B cell (primary cell): ENCODE data around the gene NFU1. TPM values are rescaled to one million over a fixed set of nuclear protein-coding genes. Genes with fewer than 3 reads are reported as not detected.

Source experiments
- ATAC-seq: fragments of 200-7000 bp; cut with Tn5 transposase; one replicate; pipeline ENCODE4 v1.10.0; 2021; ENCODE audit warnings: low read depth, mild to moderate bottlenecking, moderate number of reproducible peaks, moderate library complexity
- CTCF ChIA-PET: fragments of 350-600 bp; sonication (Branson Sonifier 250); formaldehyde crosslinking; loops from one replicate; lab custom pipeline; 2021; ENCODE audit warnings: antibody characterized with exemption, inconsistent platforms; lab: Charles Lee
- POLR2A ChIA-PET: fragments of 350-600 bp; sonication (Branson Sonifier 250); formaldehyde crosslinking; loops from one replicate; lab custom pipeline; 2021; ENCODE audit warnings: antibody characterized with exemption; lab: Charles Lee
- DNase-seq: peaks from one replicate; pipeline ENCODE4 v3.0.0; 2013
- H2AFZ ChIP-seq: 2 replicates; pipeline ENCODE4 v1.6.1; 2012; ENCODE audit warnings: mild to moderate bottlenecking, low read depth, low read length; ENCODE audit not compliant: insufficient read depth, poor library complexity, severe bottlenecking
- H3K27ac ChIP-seq, 2 donors: 1 replicate in 1 of 2; 2 replicates in 1 of 2; pipeline ENCODE4 v1.5.1; 2012 to 2013; ENCODE audit warnings: low read length in 2 of 2, mild to moderate bottlenecking in 2 of 2, moderate library complexity in 1 of 2
- H3K27me3 ChIP-seq, 4 experiments: fragments of 200-600 bp in 1 of 4; sonication (generic) in 1 of 4; replicated peaks in 1 of 4; 1 replicate in 2 of 4; 2 replicates in 2 of 4; pipeline versions ENCODE4 v1.6.1 to v1.7.0; 2013 to 2016; ENCODE audit warnings: low read length in 3 of 4, mild to moderate bottlenecking in 2 of 4, mixed read lengths in 1 of 4, moderate library complexity in 1 of 4; ENCODE audit not compliant: insufficient read depth in 4 of 4, control insufficient read depth in 3 of 4; ENCODE audit errors: control extremely low read depth in 1 of 4
- H3K36me3 ChIP-seq, 2 experiments: replicated peaks in 1 of 2; 1 replicate in 1 of 2; 2 replicates in 1 of 2; pipeline versions ENCODE4 v1.6.1 to v1.7.1; 2013; ENCODE audit warnings: low read length in 1 of 2; ENCODE audit not compliant: insufficient read depth in 2 of 2, control insufficient read depth in 1 of 2; ENCODE audit errors: control extremely low read depth in 1 of 2, extremely low read depth in 1 of 2
- H3K4me1 ChIP-seq, 2 donors: fragments of 200-600 bp in 1 of 2; sonication (generic) in 1 of 2; 1 replicate in 1 of 2; 2 replicates in 1 of 2; pipeline versions ENCODE4 v1.5.1 to v1.6.1; 2013 to 2017; ENCODE audit warnings: low read length in 2 of 2; ENCODE audit not compliant: control insufficient read depth in 2 of 2, insufficient read depth in 2 of 2
- H3K4me2 ChIP-seq: replicated peaks from 2 replicates; pipeline ENCODE3; 2012; ENCODE audit warnings: mild to moderate bottlenecking, low read depth, low read length; ENCODE audit not compliant: poor library complexity, severe bottlenecking
- H3K4me3 ChIP-seq, 5 experiments: fragments of 200-600 bp in 1 of 5; sonication (generic) in 1 of 5; 1 replicate in 3 of 5; 2 replicates in 2 of 5; pipeline versions ENCODE4 v1.5.1 to v1.7.0; 2011 to 2016; ENCODE audit warnings: low read length in 4 of 5, mild to moderate bottlenecking in 4 of 5, low read depth in 2 of 5, control low read depth in 1 of 5, moderate library complexity in 1 of 5; ENCODE audit not compliant: insufficient read depth in 1 of 5; ENCODE audit errors: control extremely low read depth in 1 of 5, extremely low read depth in 1 of 5
- H3K79me2 ChIP-seq: fragments of 200-600 bp; sonication (generic); one replicate; pipeline ENCODE4 v1.6.0; 2016; ENCODE audit warnings: low read length; ENCODE audit not compliant: control insufficient read depth, insufficient read depth
- H3K9ac ChIP-seq: fragments of 200-600 bp; sonication (generic); 2 replicates; pipeline ENCODE4 v1.6.1; 2017; ENCODE audit warnings: mild to moderate bottlenecking, low read length, moderate library complexity
- H3K9me3 ChIP-seq, 3 donors: one replicate each; pipeline versions ENCODE4 v1.6.1 to v1.7.1; 2013; ENCODE audit warnings: low read length in 2 of 3; ENCODE audit not compliant: control insufficient read depth in 2 of 3, insufficient read depth in 1 of 3; ENCODE audit errors: control extremely low read depth in 1 of 3
- H4K20me1 ChIP-seq: 2 replicates; pipeline ENCODE4 v1.6.0; 2012; ENCODE audit warnings: mild to moderate bottlenecking, low read length; ENCODE audit not compliant: insufficient read depth, control insufficient read depth, poor library complexity, severe bottlenecking
- H3K27ac Mint-ChIP-seq: one replicate; pipeline ENCODE4 v1.8.0; 2021; ENCODE audit warnings: mixed read lengths
- H3K27me3 Mint-ChIP-seq: one replicate; pipeline ENCODE4 v1.8.0; 2021; ENCODE audit warnings: mixed read lengths
- H3K4me1 Mint-ChIP-seq: one replicate; pipeline ENCODE4 v1.8.0; 2021; ENCODE audit warnings: mixed read lengths
- H3K4me3 Mint-ChIP-seq: one replicate; pipeline ENCODE4 v1.8.0; 2021; ENCODE audit warnings: mixed read lengths
- H3K9me3 Mint-ChIP-seq: one replicate; pipeline ENCODE4 v1.8.0; 2022; ENCODE audit warnings: mixed read lengths; ENCODE audit not compliant: insufficient read depth
- EZH2 ChIP-seq: IDR thresholded peaks from 2 replicates; pipeline ENCODE4 v1.6.1; 2012; ENCODE audit warnings: borderline replicate concordance, low read depth, mild to moderate bottlenecking, moderate library complexity, low read length; ENCODE audit not compliant: insufficient read depth, poor library complexity, severe bottlenecking
- WGBS: methylation state at CpG from one replicate; pipeline ENCODE4 v1.1.5; 2013; ENCODE audit warnings: missing lambda C conversion rate; ENCODE audit not compliant: insufficient coverage; 5-methylcytosine and 5-hydroxymethylcytosine counted together
- intact Hi-C: fragments of 100-400 bp; cut with micrococcal nuclease; formaldehyde crosslinking; loops from one replicate; pipeline ENCODE4 v1.10.0; 2022
- polyA plus RNA-seq: library from polyadenylated mRNA; depleted of rRNA; stranded (reverse); fragments of >200 nt; gene quantifications from 2 replicates; pipeline ENCODE4 v1.2.3, GENCODE V29; 2012
- total RNA-seq, 2 donors: library from RNA; stranded (reverse); fragments of 120-200 nt in 1 of 2; gene quantifications; 1 replicate in 1 of 2; 2 replicates in 1 of 2; pipeline versions ENCODE4 v1.2.3 to v1.2.4, GENCODE V29; 2013 to 2022
- TF ChIP-seq, protein P1 (sequence below): fragments of 200-600 bp; IDR thresholded peaks from one replicate; pipeline ENCODE4 v1.8.0; 2022; ENCODE audit warnings: antibody characterized with exemption, mild to moderate bottlenecking

NFU1 gene
- total and polyA plus RNA-seq, 2 donors (not counting 1 experiment from before 2014, with no cell fraction given) = 19.2 to 40.6 TPM

DNA sequence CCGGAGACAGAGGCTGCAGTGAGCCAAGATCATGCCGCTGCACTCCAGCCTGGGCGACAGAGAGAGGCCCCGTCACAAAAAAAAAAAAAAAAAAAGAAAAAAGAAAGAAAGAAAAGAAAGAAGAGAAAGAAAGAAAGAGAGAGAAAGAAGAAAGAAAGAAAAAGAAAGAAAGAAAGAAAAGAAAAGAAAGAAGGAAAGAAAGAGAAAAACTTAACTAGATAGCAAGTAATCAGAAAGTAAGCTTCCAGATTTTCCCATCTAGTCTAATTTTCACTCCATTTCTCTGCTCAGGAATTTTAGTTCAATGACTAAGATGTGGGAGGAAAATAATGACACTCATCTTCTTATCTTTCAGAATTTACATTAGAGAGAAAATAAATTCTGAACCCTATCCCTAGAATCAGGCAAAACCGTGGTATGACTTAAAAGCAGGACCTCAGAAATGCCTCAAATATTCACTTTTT, 52.6 kb downstream of the NFU1 start:
- no peaks in the 10 kb centered on the region for H3K9me3 Mint-ChIP-seq
- no peaks in the 10 kb centered on the region for H3K36me3 ChIP-seq
- no peak overlapping the region for H2AFZ ChIP-seq
- peaks cover 66% of the 10 kb centered on the region for H3K79me2 ChIP-seq
- H3K27ac Mint-ChIP-seq = no peak overlapping the region
- no peak overlapping the region for H3K4me2 ChIP-seq
- peaks cover 15 to 16% of the 10 kb centered on the region in 2 donors for H3K4me1 ChIP-seq
- no peaks in the 10 kb centered on the region for H4K20me1 ChIP-seq
- H3K27me3 Mint-ChIP-seq = no peaks in the 10 kb centered on the region
- no peak for TF ChIP-seq EZH2
- TF ChIP-seq, protein P1, sequence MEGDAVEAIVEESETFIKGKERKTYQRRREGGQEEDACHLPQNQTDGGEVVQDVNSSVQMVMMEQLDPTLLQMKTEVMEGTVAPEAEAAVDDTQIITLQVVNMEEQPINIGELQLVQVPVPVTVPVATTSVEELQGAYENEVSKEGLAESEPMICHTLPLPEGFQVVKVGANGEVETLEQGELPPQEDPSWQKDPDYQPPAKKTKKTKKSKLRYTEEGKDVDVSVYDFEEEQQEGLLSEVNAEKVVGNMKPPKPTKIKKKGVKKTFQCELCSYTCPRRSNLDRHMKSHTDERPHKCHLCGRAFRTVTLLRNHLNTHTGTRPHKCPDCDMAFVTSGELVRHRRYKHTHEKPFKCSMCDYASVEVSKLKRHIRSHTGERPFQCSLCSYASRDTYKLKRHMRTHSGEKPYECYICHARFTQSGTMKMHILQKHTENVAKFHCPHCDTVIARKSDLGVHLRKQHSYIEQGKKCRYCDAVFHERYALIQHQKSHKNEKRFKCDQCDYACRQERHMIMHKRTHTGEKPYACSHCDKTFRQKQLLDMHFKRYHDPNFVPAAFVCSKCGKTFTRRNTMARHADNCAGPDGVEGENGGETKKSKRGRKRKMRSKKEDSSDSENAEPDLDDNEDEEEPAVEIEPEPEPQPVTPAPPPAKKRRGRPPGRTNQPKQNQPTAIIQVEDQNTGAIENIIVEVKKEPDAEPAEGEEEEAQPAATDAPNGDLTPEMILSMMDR = no peak
- DNase-seq (no peak), ATAC-seq (no peak)
- ChIA-PET CTCF (interaction anchor here (0.7 kb wide), 1 partner anchor 220 kb away, joined by 3 read pairs; no protein-coding TSS in a partner anchor), POLR2A (no interaction called here)
- H3K9ac ChIP-seq = no peak overlapping the region
- H3K27me3 ChIP-seq = no peaks in the 10 kb centered on the region
- 100% methylated on average over 3 of the region's 5 CpGs for WGBS
- intact Hi-C loops = loop anchor here (5.0 to 10.0 kb wide), 3 partner anchors 180 to 917 kb away; partner anchors contain the start of genes APLF and FBXO48
- H3K4me1 Mint-ChIP-seq = peaks cover 39% of the 10 kb centered on the region
- H3K27ac ChIP-seq = no peak overlapping the region
- no peaks in the 10 kb centered on the region for H3K9me3 ChIP-seq
- H3K4me3 ChIP-seq = no peak overlapping the region
- no peak overlapping the region for H3K4me3 Mint-ChIP-seq

DNA sequence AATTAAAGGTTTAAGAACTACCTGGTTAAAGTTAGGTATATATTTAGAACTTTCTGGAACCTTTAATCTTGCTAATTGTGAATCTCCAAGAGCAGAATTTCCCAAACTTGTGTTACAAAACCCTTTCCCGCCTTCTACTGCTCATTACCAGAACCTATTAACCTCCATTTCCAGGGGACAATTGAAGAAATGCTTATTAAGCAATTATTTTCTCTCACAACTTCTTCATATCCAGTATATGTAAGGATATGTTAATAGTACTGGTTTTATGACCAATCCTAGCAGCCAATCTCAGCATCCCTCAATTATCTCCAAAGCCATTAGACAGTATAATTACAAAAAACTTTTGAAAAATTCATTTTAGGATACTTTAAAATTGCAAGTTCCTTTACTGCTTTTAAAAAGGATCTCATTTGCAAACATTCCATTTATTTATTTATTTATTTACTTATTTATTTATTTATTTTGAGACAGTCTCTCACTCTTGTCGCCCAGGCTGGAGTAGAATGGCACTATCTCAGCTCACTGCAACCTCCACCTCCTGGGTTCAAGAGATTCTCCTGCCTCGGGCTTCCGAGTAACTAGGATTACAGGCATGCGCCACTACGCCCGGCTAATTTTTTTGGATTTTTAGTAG, 53.9 kb downstream of the NFU1 start:
- Histone ChIP-seq H3K27me3 (no peaks in the 10 kb centered on the region), H3K79me2 (peaks cover 66% of the 10 kb centered on the region), H3K4me2 (no peak overlapping the region), H2AFZ (no peak overlapping the region), H3K9me3 (no peaks in the 10 kb centered on the region), H3K4me1 (peaks cover 15 to 16% of the 10 kb centered on the region in 2 donors), H3K27ac (no peak overlapping the region), H3K36me3 (no peaks in the 10 kb centered on the region), H3K9ac (no peak overlapping the region), H3K4me3 (no peak overlapping the region), H4K20me1 (no peaks in the 10 kb centered on the region)
- 86% methylated on average over 1 of the region's 7 CpGs for WGBS
- no peak for DNase-seq
- intact Hi-C loops = loop anchor here (10.0 kb wide), 1 partner anchor 182 kb away; no protein-coding TSS in a partner anchor
- POLR2A ChIA-PET = no interaction called here
- Mint-ChIP-seq H3K9me3 (no peaks in the 10 kb centered on the region), H3K27me3 (no peaks in the 10 kb centered on the region), H3K4me1 (peaks cover 40% of the 10 kb centered on the region), H3K4me3 (no peak overlapping the region), H3K27ac (no peak overlapping the region)
- TF ChIP-seq, protein P1 = no peak
- TF ChIP-seq EZH2 = no peak
- CTCF ChIA-PET = no interaction called here
- ATAC-seq = no peak
